ENCODE results near the gene COL6A2. TPM values are rescaled to one million over a fixed set of nuclear protein-coding genes. Genes with fewer than 3 reads are reported as not detected.

The COL6A2 gene
- polyA plus RNA-seq, 3 donors = 171 to 264 (median 225) TPM

DNA sequence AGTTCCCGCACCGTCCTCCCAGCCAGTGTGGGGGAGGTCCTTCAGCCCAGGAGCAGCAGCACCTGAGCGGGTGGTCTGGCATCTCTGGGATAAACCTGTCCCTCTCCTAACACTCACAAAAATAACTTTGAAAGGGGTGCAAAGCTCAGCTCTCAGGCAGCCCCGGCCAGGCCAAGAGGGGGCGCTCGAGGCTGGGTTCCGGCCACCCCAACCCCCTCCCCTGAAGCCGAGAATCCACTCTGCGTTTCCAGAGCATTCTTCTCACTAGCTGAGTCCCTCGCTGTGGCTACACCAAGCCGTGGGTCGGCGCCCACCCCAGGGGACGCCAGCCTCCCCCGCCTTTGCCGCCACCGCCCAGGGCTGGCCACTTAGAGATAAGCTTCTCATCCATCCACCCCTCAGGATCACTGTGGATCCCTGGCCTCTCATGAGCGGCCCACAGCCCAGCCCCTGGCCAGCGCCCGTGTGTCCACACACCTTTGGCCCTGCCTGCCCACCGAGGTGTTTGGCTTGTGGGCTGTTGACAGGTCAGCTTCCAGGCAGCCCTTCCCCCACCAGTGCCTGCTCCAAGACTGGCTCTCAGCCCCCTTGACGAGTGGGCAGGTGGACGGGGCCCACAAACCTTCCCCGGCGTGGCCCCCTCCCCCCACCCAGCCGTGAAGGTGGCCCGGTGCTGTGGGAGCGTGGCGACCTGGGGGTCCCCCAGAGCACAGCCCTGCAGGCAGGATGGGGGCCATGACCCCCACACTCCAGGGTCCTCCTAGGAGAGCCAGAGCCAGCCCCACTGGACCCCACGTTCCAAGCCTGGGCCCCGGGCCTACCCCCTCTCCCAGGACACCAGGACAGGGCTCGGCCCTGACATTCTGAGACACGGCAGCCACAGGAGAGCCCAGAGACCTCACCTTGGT lies 55.6 kb downstream of the COL6A2 start:
- peak; percentile 56 for DNase-seq

DNA sequence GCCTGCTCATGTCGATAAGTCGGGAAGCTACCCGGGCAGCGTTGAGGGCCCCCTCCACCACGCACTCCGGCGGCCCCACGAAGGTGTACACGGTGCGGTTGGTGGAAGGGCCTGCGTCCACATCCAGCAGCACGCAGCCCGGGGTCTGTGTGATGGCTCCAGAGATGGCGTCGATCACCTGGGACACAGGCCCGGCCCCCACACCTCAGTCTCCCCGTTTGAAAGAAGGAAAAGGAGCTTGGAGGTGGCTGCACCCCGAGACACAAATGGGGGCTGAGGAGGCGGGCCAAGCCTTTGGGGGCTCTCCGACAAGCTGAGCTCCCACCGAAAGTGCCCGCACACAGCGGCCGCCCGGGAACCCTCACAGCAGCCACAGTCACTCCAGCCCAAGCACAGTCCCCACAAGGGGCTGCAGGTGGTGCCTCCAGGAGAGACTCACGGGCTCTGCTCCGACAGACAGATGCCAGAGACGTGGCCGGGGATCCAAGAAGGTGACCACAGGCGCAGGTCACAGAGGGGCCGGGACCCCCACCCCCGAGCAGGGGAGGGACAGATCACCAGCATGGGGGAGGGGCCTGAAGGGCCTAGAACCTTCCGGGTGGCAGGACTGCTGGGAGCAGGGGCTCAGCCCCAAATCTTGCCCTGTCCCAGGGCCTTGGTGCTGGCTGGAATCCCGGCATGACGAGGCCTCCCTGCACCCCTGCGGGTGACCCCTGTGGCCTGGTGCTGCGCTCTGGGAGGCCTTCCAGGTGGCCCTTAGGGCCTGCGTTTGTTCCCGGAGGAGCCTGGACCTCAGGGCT lies 56.4 kb downstream of the COL6A2 start:
- DNase-seq = no peak

DNA sequence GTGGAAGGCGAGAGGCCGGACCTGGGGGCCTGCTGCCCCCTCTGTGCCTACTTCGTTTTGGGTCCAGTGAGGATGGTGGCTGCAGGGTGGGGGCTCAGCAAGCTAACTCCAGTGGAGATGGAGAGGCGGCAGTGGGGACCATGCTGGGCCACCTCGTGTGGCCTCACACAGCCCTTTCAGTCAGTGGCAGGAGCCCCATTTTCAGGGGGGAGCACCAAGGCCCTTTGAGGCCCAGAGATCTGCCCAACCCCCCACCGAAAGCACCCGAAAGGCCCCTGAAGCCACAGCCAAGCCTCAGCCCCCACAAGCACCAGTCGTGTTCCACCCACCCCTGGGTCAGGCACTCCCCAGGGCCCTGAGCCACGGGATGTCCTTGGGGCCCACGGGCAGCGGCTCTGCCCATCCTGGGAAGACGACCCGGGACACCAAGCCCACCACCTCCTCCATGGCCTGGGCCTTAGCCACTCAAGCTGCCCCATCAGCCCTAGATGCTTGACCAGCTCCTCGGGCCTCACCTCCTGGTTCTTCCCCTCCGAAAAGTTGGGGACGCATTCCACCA lies 57.1 kb downstream of the COL6A2 start:
- DNase-seq = no peak

DNA sequence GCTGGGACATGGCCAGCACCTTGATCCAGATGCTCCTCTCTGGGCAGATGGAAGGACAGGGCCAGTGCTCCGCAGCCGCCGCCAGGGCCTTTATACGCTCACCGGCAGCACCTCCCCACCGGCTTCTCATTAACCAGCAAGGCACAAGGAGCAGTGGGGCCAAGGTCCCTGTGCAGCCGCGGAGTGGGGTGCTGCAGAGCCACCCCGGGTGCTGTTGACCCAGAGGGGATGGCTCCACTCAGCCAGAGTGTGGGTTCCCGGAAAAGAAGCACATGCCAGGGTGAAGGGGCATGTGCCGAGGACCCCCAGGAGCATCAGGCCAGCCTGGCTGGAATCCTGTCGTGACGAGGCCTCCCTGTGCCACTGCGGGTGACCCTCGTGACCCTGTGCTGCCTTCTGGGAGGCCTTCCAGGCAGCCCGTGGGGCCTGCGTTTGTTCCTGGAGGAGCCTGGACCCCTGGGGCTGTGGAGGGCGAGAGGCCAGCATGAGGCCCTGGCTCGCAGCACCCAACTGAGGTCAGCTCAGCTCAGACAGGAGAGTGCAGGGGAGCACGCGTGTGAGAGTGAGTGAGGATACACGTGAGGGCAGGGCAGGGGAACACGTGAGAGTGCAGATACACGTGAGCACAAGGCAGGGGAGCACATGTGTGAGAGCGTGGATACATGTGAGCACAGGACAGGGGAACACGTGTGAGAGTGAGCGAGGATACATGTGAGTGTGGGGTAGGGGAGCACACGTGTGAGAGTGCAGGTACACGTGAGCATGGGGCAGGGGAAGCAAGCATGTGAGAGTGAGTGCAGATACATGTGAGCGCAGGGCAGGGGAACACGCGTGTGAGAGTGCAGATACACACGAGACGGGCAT lies 57.8 kb downstream of the COL6A2 start, which contains the start of gene FTCD:
Gene FTCD (minus strand): TSS at position 66 of the 864 bp plus-strand sequence. CDS start 56 bp downstream, at position 10.
- no peak for DNase-seq

DNA sequence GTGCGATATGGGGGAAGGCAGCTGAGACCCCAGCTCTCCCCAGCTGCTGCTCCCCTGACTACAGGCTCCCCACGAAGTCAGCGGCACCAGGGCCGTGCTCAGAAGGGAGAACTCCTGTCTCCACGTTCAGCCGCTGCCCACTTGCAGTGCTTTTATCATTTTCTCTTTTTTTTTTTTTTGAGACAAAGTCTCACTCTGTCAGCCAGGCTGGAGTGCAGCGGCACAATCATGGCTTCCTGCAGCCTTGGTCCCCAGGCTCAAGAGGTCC lies 58.4 kb downstream of the COL6A2 start:
- DNase-seq = no peak

DNA sequence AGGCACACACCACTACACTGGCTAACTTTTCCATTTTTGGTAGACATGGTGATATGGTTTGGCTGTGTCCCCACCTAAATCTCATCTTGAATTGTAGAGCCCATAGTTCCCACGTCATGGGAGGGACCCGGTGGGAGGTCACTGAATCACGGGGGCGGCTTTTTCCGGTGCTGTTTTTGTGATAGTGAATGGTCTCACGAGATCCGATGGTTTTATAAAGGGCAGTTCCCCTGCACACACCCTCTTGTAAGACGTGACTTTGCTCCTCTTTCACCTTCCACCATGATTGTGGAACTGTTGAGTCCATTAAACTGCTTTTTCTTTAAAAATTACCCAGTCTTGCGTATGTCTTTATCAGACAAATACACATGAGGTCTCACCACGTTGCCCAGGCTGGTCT lies 58.8 kb downstream of the COL6A2 start:
- no peak for DNase-seq

DNA sequence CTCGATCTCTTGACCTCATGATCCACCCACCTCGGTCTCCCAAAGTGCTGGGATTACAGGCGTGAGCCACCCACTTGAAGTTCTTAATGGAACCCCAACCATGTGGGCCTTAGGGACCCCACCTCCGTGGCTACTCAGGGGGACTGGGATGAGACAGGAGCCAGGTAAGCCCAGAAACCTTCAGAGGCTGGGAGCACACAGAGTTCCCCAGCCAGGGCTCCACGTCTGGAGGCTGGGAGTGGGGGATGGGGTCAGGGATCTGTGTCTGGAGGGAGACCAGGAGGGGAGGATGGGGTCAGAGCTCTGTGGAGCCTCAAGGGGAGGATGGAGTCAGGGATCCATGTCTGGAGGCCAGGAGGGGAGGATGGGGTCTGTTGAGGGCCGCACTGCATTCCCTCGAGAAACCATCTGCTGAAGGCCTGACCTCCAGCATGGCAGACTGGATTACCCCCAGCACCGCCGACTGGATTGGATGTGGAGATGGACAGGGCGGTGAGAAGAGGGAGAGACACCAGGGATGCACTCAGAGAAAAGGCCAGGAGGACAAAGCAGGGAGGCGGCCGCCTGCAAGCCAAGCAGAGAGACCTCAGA lies 59.6 kb downstream of the COL6A2 start:
- DNase-seq = no peak

DNA sequence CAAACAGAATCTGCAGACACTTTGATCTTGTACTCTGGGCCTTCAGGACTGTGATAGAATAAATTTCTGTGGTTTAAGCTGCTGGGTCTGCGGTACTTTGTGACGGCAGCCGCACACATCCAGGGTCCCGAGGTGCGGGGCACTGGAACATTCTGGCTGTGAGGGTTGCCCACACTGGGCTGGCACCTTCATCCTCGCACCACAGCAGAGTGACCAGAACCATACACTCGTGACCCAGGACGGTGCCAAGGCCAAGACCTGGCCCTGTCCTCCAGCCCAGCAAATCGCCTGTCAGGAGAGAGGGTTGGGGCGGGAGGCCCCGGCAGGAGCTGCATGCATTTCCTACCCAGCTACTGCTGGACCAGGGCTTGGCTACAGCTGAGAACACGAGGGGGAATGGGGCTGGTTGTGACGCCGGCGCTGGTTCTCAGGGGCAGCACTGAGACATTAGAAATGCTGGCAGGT lies 60.1 kb downstream of the COL6A2 start:
- DNase-seq = no peak

DNA sequence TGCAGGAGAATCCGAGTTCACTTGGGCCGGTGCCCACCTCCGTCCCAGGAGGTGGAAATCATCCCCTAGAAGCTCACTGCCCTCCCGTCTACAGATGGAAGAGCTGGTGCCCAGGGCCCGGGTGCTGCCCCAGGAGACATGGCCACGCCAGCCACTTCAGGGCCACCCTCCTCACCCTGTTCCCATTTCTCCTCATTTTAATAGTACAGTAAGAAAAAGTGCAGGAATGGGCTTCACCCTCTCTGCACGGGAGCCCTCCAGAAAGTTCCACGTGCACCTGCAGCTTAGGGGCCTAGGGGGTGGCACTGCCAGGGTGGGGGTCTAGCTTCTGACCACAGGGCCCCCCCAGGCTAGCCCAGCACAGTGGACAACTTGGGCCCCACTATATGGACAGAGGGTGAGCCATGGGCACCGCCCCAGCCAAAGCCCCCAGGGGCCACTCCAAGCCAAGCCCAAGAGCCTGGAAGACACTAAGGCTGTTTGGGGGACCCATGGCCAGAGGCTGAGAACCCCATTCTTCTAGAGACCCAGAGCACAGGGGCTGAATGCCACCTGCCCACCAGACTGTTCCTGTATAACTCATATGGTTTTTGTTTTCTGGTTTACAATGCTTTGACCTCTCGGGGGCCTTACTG lies 60.9 kb downstream of the COL6A2 start:
- no peak for DNase-seq

DNA sequence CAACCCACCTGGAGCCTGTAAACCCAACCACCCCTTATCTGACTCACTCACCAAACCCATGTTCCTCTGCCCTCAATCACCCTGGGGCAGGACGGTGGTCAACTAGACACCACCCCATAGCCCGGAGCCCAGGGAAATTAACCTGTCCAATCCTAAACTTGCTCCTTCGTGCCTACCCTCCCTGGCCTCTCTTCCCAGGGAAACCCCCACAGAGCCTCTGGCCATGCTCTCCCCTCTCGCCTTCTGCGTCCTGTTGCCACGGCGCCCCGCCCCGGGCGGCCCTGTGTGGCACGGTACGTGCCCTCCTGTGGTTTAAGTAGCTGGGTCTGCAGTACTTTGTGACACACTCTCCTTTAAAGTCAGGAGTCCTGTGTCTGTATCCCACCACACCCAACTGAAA lies 61.5 kb downstream of the COL6A2 start:
- no peak for DNase-seq

DNA sequence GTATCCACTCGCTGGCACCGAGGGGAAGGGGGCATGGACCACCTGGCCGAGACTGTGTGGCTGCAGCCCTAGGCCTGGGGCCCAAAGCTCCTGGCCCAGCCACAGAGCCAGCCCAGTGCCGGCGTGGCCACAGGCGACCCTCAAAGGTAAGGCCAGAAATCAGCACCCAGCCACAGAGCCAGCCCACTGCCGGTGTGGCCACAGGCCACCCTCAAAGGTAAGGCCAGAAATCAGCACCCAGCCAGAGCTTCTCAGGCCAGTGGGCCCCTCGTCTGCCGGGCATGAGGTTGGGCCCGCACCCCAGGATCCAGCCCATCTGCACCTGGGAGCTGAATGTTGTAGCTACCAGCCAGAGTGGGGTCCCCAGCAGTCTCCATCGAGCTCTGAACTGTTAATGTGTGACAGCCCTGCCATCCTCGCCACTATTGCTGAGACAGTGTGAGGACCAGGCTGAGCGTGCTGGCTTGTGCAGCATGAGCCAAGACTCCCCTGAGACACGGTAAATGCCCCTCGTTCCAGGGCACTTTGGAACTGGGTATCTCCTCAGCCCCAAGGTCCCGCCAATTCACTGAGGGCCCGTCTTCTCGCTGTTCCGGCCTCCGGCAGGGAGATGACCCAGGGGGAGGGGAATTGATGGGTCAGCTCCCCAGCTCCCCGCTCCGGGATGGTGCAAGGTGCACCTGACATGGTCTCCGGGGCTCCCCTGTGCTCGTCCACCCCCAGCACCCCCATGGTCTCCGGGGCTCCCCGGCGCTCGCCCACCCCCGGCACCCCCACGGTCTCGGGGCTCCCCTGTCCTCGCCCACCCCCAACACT lies 62.1 kb downstream of the COL6A2 start:
- no peak for DNase-seq

DNA sequence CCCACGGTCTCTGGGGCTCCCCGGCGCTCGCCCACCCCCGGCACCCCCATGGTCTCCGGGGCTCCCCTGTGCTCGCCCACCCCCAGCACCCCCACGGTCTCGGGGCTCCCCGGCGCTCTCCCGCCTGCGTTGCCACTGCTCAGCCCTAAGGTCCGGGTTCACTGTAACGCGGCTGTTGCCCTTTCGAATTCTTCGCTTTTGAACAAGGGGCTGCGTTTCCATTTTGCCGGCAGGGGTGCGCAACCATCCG lies 62.7 kb downstream of the COL6A2 start:
- no peak for DNase-seq

DNA sequence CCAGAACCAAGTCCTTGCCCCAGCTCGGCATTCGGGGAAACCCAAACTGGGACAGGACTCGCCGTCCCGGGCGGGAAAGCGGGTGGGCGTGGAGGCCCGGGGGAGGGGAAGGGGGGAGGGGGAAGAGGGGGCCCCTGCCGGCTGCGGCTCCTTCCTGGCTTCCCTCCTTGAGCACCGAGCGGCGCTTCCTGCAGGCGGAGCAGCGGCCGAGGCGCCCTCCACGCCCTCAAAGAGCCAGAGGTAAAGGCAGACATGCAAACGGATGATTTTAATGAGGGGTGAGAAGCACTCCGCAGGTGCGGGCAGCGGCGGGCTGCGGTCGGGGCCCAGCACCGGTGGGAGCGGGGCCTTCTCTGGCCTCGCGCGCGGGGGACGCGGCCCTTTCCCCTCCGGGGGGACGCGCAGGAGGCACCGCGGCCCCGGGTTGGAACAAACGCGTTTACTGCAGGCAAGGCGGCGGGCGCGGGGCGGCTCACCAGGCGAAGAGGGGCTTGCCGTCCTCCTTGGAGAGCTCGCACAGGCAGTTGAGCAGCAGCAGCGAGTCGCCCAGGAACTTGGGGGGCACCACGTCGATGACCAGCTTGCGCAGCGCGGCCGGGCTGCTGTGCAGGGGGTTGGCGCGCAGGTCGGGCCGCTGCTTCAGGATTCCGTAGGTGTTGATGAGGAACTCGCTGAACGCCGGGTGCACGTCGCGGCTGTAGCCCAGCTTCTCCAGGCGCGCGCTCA lies 63.2 kb downstream of the COL6A2 start:
- DNase-seq = no peak

DNA sequence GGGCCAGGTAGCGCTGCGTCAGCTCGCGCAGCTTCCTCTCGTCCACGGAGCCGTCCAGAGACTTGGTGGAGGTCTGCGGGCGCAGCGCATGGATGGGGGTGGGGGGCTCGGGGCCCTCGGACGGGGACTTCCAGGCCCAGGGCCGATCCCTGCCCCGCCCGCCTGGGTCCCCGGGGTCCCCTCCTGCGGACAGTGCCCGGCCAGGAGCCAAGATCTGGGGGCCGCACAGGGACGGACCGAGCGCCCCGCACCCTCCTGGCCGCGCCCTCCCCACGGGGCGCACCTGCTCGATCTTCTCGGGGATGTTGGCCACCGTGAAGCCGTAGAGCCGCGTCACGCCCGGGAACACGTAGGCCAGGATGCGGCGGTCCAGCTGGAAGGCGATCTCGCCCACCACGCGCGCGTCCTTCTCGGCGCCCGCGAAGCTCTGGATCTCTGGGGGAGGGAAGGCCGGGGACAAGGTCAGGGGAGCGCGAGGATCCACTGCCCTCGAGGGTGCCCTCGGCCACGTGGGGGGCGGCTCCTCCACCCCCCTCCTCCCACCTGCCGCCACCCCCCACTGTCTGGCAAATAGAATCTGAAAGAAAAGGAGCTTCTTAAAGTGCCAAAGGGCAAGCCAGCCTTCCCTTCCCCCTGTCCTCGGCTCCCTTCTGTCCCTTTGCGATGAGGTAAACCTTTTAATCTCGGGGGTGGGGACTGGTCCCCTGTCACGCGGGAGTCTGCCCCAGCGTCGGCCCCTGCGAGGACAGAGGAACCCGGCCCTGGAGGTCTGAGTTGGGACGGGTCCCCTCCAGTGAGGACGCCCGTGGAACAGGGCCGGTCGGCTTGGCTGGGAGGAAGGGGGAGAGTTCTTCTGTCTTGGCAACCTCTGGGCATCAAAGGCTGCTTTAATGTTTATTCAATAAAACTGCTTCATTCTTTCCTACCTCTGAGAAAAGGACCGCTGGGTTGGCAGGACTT lies 64.0 kb downstream of the COL6A2 start:
- DNase-seq = no peak

DNA sequence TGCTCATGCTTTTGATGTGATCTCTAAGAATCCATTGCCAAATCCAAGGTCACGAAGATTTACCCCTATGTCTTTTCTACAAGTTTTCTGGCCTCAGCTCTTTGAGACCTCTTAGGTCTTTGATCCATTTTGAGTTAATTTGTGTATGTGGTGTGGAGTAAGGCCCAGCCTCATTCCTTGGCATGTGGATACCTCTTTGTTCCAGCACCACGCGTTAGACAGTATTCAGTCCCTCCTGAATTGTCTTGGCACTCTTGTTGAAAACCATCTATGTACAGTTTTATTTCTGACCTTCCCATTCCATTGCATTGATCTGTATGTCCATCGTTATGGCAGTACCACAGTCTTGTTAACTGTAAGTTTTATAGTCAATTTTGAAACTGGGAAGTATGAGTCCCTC lies 65.5 kb downstream of the COL6A2 start:
- no peak for DNase-seq

DNA sequence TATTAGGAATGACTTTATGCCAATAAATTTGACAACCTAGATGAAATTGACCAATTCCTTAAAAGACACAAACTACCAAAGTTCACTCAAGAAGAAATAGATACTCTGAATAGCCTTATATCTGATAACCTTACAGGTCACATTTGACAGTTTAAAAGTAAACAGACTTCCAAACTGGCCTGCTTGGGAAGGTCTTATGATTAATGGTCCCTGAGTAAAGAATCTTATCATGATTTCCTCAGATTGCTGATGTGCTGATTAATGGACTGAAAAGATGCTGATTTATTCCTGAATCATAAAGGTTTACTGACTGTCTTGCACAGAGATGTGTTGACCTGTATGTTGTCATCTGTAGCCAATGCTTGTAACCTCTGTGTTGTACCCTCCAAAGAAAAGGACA lies 67.2 kb downstream of the COL6A2 start:
- no peak for DNase-seq

DNA sequence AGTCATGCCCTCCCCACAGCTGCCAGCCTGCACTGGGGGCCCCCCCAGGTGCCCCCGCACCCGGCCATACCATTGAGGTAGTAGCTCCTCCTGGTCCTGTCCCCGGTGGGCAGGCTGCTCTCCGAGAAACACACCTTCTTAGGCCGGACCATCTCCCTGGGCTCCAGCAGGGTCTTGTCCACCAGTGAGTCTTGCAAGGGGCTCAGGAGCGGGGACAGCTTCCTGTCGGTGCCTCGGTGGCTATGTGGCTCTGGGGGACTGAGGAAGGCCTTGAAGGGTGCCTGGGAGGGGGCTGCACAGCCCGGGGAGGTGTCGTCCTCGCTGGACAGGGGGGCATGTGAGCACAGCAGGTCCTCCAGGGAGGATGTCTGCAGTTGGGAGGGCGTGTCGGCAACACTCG lies 70.3 kb downstream of the COL6A2 start:
- DNase-seq = no peak

DNA sequence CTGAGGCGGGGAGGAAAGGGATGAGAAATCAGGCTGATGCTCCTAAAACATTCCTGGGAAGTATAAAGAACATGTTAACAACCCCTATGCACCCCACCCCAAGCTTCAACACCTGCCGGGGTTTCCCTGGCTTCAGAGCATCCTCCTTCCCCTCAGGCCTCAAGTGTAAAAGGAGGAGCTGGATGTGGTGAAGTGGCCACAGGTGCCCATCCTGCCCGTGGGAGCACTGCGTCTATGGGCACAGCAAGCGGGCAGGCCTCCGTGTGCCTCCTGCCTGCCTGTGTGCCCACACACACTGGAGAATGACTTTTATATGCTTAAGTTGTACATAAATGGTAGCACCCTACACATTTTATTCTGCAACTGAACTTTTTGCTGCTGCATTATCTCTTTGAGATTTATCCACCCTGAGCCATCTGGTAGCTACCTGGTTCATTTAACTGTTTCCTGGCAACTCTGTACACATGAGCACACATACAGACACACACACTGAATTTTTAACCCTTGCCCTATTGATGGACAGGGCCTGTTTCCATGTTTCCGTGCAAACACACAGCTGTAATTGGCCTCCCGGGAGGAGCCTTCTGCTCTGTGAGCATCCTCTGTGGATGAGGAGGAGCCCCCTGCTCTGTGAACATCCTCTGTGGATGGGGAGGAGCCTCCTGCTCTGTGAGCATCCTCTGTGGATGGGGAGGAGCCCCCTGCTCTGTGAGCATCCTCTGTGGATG lies 70.9 kb downstream of the COL6A2 start:
- DNase-seq = no peak

All from renal pelvis (tissue), 4 donors.